ENCODE results near the gene AP1B1.
A peak's percentile ranks its signal among the peaks of the same experiment; 100 is the strongest.

The AP1B1 gene

DNA sequence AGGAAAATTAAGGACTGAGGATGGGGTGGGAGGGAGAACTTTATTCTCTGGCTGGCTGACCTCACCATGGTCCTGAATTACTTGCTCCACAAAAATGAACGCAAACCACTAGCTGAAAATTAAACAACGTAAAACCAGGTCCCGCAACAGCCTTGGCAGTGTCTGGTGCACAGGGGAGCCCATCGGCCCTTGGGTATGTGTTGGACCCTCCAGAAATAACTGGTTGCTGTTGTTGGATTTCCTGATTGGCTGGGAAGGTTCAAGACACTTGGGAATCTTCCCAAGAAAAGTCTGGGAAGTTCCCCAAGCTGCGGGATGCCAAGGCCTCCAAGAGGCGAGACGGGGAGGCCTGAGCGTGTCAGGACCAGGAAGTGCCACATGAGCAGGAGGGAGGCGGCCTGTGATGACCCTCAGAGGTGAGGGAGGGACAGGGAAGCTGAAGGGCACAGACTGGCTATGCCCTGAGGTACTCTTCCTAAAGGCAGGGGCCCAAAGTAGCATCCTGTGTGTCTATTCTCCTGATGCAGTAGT, 62.5 kb downstream of the AP1B1 start:
- no peaks in the 10 kb centered on the region for H3K4me1 ChIP-seq (ENCODE audit: control insufficient read depth, insufficient read depth, low read length, unreplicated experiment)
- no peaks in the 10 kb centered on the region for H3K36me3 ChIP-seq (ENCODE audit: insufficient read depth, low read length)
- no peak overlapping the region for H3K4me3 ChIP-seq (ENCODE audit: low read depth, low read length)
- no peak overlapping the region for H3K27ac ChIP-seq (ENCODE audit: low read depth, low read length)
- no peaks in the 10 kb centered on the region for H3K79me2 ChIP-seq (ENCODE audit: control insufficient read depth, insufficient read depth, low read length, unreplicated experiment)
- no peak overlapping the region for H2AFZ ChIP-seq (ENCODE audit: low read length, unreplicated experiment)
- no peaks in the 10 kb centered on the region for H3K27me3 ChIP-seq (ENCODE audit: insufficient read depth, low read length)

DNA sequence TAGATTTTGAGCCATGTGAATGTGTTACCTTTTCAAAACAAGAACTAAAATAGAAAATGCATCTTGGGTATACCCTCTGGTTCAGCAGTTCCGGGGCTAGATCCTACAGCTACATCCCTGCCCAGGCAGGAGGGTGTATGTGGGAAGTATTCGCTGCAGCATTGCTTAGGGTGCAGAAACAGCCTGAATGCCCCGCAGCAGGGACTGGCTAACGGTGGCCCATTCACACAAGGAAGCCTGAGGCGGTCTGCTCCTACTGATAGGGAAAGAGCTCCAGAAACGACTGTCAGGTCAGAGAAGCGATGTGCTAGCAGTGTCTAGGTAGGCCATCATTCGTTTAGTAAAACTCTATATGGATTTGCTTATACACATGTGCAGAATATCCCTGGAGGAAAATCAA, 63.0 kb downstream of the AP1B1 start:
- Histone ChIP-seq H2AFZ (ENCODE audit: low read length, unreplicated experiment) (no peak overlapping the region), H3K36me3 (ENCODE audit: insufficient read depth, low read length) (no peaks in the 10 kb centered on the region), H3K4me3 (ENCODE audit: low read depth, low read length) (no peak overlapping the region), H3K79me2 (ENCODE audit: control insufficient read depth, insufficient read depth, low read length, unreplicated experiment) (no peaks in the 10 kb centered on the region), H3K4me1 (ENCODE audit: control insufficient read depth, insufficient read depth, low read length, unreplicated experiment) (no peaks in the 10 kb centered on the region), H3K27ac (ENCODE audit: low read depth, low read length) (no peak overlapping the region), H3K27me3 (ENCODE audit: insufficient read depth, low read length) (no peaks in the 10 kb centered on the region)

- Histone ChIP-seq H3K79me2 (ENCODE audit: control insufficient read depth, insufficient read depth, low read length, unreplicated experiment) (no peaks in the 10 kb centered on the region), H2AFZ (ENCODE audit: low read length, unreplicated experiment) (no peak overlapping the region), H3K4me3 (ENCODE audit: low read depth, low read length) (no peak overlapping the region), H3K27me3 (ENCODE audit: insufficient read depth, low read length) (no peaks in the 10 kb centered on the region), H3K27ac (ENCODE audit: low read depth, low read length) (no peak overlapping the region), H3K4me1 (ENCODE audit: control insufficient read depth, insufficient read depth, low read length, unreplicated experiment) (no peaks in the 10 kb centered on the region), H3K36me3 (ENCODE audit: insufficient read depth, low read length) (no peaks in the 10 kb centered on the region)
Measured at GRCh38 chr22:29323641-29324040, 64.7 kb downstream of the AP1B1 start.

- Histone ChIP-seq H3K4me1 (ENCODE audit: control insufficient read depth, insufficient read depth, low read length, unreplicated experiment) (no peaks in the 10 kb centered on the region), H2AFZ (ENCODE audit: low read length, unreplicated experiment) (no peak overlapping the region), H3K36me3 (ENCODE audit: insufficient read depth, low read length) (no peaks in the 10 kb centered on the region), H3K79me2 (ENCODE audit: control insufficient read depth, insufficient read depth, low read length, unreplicated experiment) (no peaks in the 10 kb centered on the region), H3K4me3 (ENCODE audit: low read depth, low read length) (no peak overlapping the region), H3K27me3 (ENCODE audit: insufficient read depth, low read length) (peaks cover 12% of the 10 kb centered on the region), H3K27ac (ENCODE audit: low read depth, low read length) (no peak overlapping the region)
Measured at GRCh38 chr22:29320546-29320945, 67.8 kb downstream of the AP1B1 start.

GRCh38 chr22:29319072-29319471, 69.3 kb downstream of the AP1B1 start:
- Histone ChIP-seq H3K4me3 (ENCODE audit: low read depth, low read length) (no peak overlapping the region), H3K27ac (ENCODE audit: low read depth, low read length) (no peak overlapping the region), H3K27me3 (ENCODE audit: insufficient read depth, low read length) (peaks cover 24% of the 10 kb centered on the region), H3K4me1 (ENCODE audit: control insufficient read depth, insufficient read depth, low read length, unreplicated experiment) (no peaks in the 10 kb centered on the region), H2AFZ (ENCODE audit: low read length, unreplicated experiment) (no peak overlapping the region), H3K79me2 (ENCODE audit: control insufficient read depth, insufficient read depth, low read length, unreplicated experiment) (no peaks in the 10 kb centered on the region), H3K36me3 (ENCODE audit: insufficient read depth, low read length) (no peaks in the 10 kb centered on the region)

GRCh38 chr22:29317827-29318454, 70.4 kb downstream of the AP1B1 start:
- Histone ChIP-seq H2AFZ (ENCODE audit: low read length, unreplicated experiment) (no peak overlapping the region), H3K27me3 (ENCODE audit: insufficient read depth, low read length) (peaks cover 33% of the 10 kb centered on the region), H3K27ac (ENCODE audit: low read depth, low read length) (no peak overlapping the region), H3K4me1 (ENCODE audit: control insufficient read depth, insufficient read depth, low read length, unreplicated experiment) (no peaks in the 10 kb centered on the region), H3K4me3 (ENCODE audit: low read depth, low read length) (no peak overlapping the region), H3K79me2 (ENCODE audit: control insufficient read depth, insufficient read depth, low read length, unreplicated experiment) (no peaks in the 10 kb centered on the region), H3K36me3 (ENCODE audit: insufficient read depth, low read length) (no peaks in the 10 kb centered on the region)

- Histone ChIP-seq H3K36me3 (ENCODE audit: insufficient read depth, low read length) (no peaks in the 10 kb centered on the region), H3K4me3 (ENCODE audit: low read depth, low read length) (no peak overlapping the region), H3K79me2 (ENCODE audit: control insufficient read depth, insufficient read depth, low read length, unreplicated experiment) (no peaks in the 10 kb centered on the region), H3K4me1 (ENCODE audit: control insufficient read depth, insufficient read depth, low read length, unreplicated experiment) (peaks cover 4% of the 10 kb centered on the region), H2AFZ (ENCODE audit: low read length, unreplicated experiment) (no peak overlapping the region), H3K27me3 (ENCODE audit: insufficient read depth, low read length) (peaks cover 33% of the 10 kb centered on the region), H3K27ac (ENCODE audit: low read depth, low read length) (no peak overlapping the region)
Measured at GRCh38 chr22:29316141-29316828, 72.1 kb downstream of the AP1B1 start.

DNA sequence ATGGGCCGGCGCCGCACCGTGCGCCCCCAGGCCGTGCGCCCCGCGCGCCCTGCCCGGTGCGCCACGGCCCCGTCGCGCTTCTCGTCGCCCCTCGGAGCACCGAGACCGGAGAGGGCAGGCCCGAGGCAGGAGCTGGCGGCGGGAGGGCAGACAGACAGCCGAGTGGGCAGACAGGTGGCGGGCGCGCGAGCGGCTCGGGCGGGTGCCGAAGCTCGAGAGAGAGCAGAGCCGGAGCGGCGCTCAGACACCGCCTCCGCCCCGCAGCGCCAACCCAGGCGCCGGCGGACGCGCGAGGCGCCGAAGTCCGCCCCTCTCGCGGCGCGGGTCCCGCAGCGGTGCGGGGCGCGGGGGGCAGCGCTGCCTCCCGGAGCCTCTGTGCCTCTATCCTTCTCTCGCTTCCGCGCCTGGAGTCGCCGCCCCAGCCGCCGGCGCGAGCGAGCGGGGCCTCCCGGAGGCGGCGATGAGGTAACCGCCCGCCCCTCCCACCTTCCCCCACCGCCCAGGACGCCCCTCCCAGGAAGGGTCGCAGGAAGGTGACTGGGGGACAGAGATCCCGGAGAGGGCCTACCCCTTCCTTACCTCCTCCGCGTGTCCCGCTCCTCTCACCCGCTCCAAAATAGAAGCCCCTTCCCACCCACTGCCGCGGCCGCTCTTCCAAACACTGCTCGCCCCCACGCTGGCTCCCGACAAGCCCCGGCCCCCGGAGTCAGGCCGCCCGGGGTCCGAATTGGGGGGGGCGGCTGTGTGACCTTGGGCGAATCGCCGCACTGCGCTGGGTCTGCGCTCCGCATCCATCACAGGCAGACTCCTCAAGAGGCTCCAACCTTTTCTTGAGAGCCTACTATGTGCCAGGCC, 72.9 kb downstream of the AP1B1 start, which contains the start of gene RASL10A:
Gene RASL10A, minus strand, starts transcription at position 412 of the 855 bp plus-strand sequence. CDS start 451 bp downstream, outside the sequence.
- Histone ChIP-seq H3K79me2 (ENCODE audit: control insufficient read depth, insufficient read depth, low read length, unreplicated experiment) (no peaks in the 10 kb centered on the region), H3K27me3 (ENCODE audit: insufficient read depth, low read length) (peaks cover 33% of the 10 kb centered on the region), H2AFZ (ENCODE audit: low read length, unreplicated experiment) (no peak within 1 kb of the TSS), H3K4me1 (ENCODE audit: control insufficient read depth, insufficient read depth, low read length, unreplicated experiment) (peaks cover 10% of the 10 kb centered on the region), H3K27ac (ENCODE audit: low read depth, low read length) (no peak within 1 kb of the TSS), H3K4me3 (ENCODE audit: low read depth, low read length) (peak within 1 kb of the TSS; percentile 8; the same call in 1 of the 2 replicates), H3K36me3 (ENCODE audit: insufficient read depth, low read length) (no peaks in the 10 kb centered on the region)

DNA sequence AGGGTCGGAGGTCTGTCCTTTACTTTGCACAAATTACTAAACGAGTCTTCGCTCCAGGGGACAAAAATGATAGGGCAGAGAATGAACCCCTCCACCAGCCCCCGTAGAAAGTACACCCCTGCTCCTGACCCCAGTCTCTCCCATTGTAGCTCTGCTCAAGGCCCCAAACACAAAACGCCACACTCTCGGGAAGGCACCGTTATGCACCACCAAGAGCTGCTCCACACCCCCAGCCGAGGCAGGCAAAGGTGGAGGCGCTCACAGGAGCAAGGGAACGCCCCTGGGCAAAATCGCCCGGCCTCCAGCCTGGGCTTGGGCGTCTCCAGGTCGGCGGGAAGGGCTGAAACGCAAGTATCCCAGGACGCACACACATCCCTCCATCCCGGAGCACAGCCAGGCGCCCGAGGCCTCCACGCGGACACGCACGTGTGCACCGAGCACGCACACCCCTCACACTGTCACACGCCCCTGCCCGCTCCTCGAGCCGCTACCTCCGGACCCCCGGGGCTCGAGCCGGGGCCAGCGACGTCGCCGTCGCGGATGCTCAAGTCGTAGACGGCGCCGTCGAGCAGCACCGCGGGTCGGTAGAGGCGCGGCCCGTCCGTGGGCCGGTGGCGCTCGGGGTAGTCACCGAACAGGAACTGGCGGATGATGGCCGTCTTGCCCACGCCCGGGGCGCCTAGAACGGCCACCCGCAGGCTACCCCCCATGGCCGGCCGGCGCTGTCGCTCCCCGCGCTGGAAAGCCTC, 73.7 kb downstream of the AP1B1 start:
- Histone ChIP-seq H3K27ac (ENCODE audit: low read depth, low read length) (no peak overlapping the region), H3K79me2 (ENCODE audit: control insufficient read depth, insufficient read depth, low read length, unreplicated experiment) (no peaks in the 10 kb centered on the region), H3K27me3 (ENCODE audit: insufficient read depth, low read length) (peaks cover 33% of the 10 kb centered on the region), H3K4me1 (ENCODE audit: control insufficient read depth, insufficient read depth, low read length, unreplicated experiment) (peaks cover 13% of the 10 kb centered on the region), H3K36me3 (ENCODE audit: insufficient read depth, low read length) (no peaks in the 10 kb centered on the region), H3K4me3 (ENCODE audit: low read depth, low read length) (peak overlapping the region; percentile 8; the same call in 1 of the 2 replicates), H2AFZ (ENCODE audit: low read length, unreplicated experiment) (no peak overlapping the region)
